ENCODE measurements around the gene ELAC1. TPM values are rescaled to one million over a fixed set of nuclear protein-coding genes. Genes with fewer than 3 reads are reported as not detected.

The ELAC1 gene
- total RNA-seq, 1 experiment from 2014 or later = 4.0 TPM

DNA sequence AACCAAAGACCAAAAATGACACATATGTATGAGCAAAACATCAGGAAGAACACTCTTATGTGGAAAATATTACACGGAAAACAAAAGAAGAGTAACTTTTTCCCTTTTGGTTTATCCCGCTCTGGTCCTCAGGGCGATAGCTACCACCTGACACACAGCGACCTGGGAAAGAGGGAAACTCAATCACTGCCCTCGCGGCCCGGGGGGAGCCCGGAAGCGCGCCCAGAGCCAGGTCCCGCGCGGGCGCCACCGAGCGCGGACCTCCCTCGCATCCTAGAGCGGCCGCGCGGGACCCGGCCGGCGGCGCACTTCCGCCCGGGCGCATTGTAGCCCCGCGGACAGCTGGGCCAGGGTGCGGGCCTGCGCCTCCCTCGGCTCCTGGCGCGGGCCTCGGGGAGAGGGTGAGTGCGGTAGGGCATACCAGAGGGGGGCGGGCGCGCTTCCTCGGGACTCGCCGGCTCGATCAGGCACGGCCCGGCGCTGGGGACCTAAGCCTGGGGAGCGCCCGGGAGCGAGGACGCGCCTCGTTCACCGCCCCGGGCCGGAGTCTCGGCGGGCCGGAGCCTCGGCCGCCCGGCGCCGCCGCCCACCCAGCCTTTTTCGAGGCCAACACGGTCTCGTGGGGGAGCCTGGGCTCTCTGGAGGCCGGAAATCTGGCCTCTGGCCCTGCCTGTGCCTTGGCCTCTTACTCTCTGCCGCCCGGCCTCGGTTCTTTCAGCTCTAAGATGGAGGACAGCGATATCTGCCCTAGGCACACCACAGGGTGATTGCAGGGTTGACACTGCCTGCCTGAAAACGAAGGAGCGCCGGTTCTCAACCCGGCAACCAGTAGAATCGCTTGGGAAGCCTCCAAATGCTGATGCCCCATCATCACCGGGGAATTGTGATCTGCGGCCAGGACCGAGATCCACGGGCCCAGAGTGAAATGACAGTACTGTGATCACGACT lies at the start of gene ELAC1 (continued):
- TF ChIP-seq, protein P1, sequence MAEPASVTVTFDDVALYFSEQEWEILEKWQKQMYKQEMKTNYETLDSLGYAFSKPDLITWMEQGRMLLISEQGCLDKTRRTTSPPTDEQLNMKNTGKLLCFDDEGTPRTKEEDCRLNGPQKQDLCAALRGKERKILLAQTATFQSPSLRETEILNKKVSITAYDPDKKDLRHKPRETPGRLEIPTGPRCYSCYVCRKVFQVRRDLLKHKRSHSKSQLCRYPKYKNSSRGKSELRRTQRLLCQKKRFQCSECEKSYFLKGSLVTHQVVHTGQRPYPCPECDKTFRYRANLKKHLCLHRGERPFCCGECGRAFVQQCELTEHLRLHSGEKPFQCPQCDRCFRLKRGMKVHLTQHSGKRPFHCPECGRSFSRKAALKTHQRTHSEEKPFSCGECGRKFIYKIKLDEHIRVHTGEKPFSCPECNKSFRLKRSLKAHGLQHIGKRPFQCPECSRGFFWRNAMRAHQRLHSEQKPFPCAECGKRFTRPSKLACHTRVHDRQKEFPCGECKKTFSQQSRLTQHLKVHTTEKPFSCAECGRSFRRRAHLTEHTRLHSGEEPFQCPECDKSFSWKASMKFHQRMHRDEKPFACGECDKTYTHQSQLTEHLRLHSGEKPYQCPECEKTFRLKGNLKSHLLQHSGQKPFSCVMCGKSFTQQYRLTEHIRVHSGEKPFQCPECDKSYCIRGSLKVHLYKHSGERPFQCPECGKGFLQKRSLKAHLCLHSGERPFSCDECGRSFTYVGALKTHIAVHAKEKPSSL (CRISPR knock-in tag; conservative IDR thresholded peaks at IDR 0.05) = no peak
- no peak for TF ChIP-seq FOXJ3 (CRISPR knock-in tag; IDR thresholded peaks at IDR 0.05; ENCODE audit: borderline replicate concordance)
- TF ChIP-seq ELF4 (CRISPR knock-in tag; IDR thresholded peaks at IDR 0.05; ENCODE audit: low read depth) = peak; percentile 69; the same call in 1 of the 2 replicates
- TF ChIP-seq ATF1 (CRISPR knock-in tag; IDR thresholded peaks at IDR 0.05) = no peak
- peak; percentile 46; the same call in 1 of the 2 replicates for TF ChIP-seq GABPB1 (CRISPR knock-in tag; IDR thresholded peaks at IDR 0.05)
- no peak for TF ChIP-seq GRHL2 (CRISPR knock-in tag; IDR thresholded peaks at IDR 0.05; ENCODE audit: insufficient replicate concordance, severe bottlenecking)
- TF ChIP-seq TEAD4 (CRISPR knock-in tag; IDR thresholded peaks at IDR 0.05) = peak; percentile 17; the same call in 1 of the 2 replicates
- TF ChIP-seq, protein P2, sequence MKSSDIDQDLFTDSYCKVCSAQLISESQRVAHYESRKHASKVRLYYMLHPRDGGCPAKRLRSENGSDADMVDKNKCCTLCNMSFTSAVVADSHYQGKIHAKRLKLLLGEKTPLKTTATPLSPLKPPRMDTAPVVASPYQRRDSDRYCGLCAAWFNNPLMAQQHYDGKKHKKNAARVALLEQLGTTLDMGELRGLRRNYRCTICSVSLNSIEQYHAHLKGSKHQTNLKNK (CRISPR knock-in tag; IDR thresholded peaks at IDR 0.05) = no peak
- peak; percentile 81; the same call in 1 of the 2 replicates for TF ChIP-seq NR3C1 (CRISPR knock-in tag; conservative IDR thresholded peaks at IDR 0.05; ENCODE audit: low read depth)
- peak; percentile 59 for TF ChIP-seq ZNF423 (CRISPR knock-in tag; IDR thresholded peaks at IDR 0.05)
- peak; percentile 16; the same call in 1 of the 2 replicates for TF ChIP-seq ZNF219 (CRISPR knock-in tag; IDR thresholded peaks at IDR 0.05; ENCODE audit: borderline replicate concordance)
- TF ChIP-seq, protein P3, sequence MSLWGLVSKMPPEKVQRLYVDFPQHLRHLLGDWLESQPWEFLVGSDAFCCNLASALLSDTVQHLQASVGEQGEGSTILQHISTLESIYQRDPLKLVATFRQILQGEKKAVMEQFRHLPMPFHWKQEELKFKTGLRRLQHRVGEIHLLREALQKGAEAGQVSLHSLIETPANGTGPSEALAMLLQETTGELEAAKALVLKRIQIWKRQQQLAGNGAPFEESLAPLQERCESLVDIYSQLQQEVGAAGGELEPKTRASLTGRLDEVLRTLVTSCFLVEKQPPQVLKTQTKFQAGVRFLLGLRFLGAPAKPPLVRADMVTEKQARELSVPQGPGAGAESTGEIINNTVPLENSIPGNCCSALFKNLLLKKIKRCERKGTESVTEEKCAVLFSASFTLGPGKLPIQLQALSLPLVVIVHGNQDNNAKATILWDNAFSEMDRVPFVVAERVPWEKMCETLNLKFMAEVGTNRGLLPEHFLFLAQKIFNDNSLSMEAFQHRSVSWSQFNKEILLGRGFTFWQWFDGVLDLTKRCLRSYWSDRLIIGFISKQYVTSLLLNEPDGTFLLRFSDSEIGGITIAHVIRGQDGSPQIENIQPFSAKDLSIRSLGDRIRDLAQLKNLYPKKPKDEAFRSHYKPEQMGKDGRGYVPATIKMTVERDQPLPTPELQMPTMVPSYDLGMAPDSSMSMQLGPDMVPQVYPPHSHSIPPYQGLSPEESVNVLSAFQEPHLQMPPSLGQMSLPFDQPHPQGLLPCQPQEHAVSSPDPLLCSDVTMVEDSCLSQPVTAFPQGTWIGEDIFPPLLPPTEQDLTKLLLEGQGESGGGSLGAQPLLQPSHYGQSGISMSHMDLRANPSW (CRISPR knock-in tag; conservative IDR thresholded peaks at IDR 0.05; ENCODE audit: low read depth) = no peak
- TF ChIP-seq ZBTB21 (CRISPR knock-in tag; IDR thresholded peaks at IDR 0.05; ENCODE audit: borderline replicate concordance) = 0 out of 2 replicates have a peak, but pooled peaks have one; percentile 25
- TF ChIP-seq, protein P4, sequence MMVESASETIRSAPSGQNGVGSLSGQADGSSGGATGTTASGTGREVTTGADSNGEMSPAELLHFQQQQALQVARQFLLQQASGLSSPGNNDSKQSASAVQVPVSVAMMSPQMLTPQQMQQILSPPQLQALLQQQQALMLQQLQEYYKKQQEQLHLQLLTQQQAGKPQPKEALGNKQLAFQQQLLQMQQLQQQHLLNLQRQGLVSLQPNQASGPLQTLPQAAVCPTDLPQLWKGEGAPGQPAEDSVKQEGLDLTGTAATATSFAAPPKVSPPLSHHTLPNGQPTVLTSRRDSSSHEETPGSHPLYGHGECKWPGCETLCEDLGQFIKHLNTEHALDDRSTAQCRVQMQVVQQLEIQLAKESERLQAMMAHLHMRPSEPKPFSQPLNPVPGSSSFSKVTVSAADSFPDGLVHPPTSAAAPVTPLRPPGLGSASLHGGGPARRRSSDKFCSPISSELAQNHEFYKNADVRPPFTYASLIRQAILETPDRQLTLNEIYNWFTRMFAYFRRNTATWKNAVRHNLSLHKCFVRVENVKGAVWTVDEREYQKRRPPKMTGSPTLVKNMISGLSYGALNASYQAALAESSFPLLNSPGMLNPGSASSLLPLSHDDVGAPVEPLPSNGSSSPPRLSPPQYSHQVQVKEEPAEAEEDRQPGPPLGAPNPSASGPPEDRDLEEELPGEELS (CRISPR knock-in tag; IDR thresholded peaks at IDR 0.05) = peak; percentile 82
- TF ChIP-seq ESRRA (CRISPR knock-in tag; IDR thresholded peaks at IDR 0.05; ENCODE audit: borderline replicate concordance) = peak; percentile 66; the same call in 1 of the 2 replicates
- peak; percentile 86 for TF ChIP-seq TP53 (CRISPR knock-in tag; IDR thresholded peaks at IDR 0.05)
- TF ChIP-seq RELA (CRISPR knock-in tag; IDR thresholded peaks at IDR 0.05; ENCODE audit: borderline replicate concordance) = peak; percentile 45; the same call in 1 of the 2 replicates
- peak; percentile 80; the same call in 1 of the 2 replicates for TF ChIP-seq CBFB (CRISPR knock-in tag; IDR thresholded peaks at IDR 0.05; ENCODE audit: low read depth)
- TF ChIP-seq KAT7 (CRISPR knock-in tag; IDR thresholded peaks at IDR 0.05; ENCODE audit: borderline replicate concordance) = no peak
- TF ChIP-seq NFYB (CRISPR knock-in tag; conservative IDR thresholded peaks at IDR 0.05; ENCODE audit: low read depth) = 0 out of 2 replicates have a peak, but pooled peaks have one; percentile 16
- TF ChIP-seq, protein P5, sequence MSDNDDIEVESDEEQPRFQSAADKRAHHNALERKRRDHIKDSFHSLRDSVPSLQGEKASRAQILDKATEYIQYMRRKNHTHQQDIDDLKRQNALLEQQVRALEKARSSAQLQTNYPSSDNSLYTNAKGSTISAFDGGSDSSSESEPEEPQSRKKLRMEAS (CRISPR knock-in tag; IDR thresholded peaks at IDR 0.05) = no peak
- no peak for TF ChIP-seq TEAD1 (CRISPR knock-in tag; IDR thresholded peaks at IDR 0.05)
- peak; percentile 82; the same call in 1 of the 2 replicates for TF ChIP-seq ZNF416 (CRISPR knock-in tag; IDR thresholded peaks at IDR 0.05)
- peak; percentile 72; the same call in 1 of the 2 replicates for TF ChIP-seq FOXP1 (CRISPR knock-in tag; IDR thresholded peaks at IDR 0.05; ENCODE audit: borderline replicate concordance)
- TF ChIP-seq, protein P6, sequence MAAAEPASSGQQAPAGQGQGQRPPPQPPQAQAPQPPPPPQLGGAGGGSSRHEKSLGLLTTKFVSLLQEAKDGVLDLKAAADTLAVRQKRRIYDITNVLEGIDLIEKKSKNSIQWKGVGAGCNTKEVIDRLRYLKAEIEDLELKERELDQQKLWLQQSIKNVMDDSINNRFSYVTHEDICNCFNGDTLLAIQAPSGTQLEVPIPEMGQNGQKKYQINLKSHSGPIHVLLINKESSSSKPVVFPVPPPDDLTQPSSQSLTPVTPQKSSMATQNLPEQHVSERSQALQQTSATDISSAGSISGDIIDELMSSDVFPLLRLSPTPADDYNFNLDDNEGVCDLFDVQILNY (CRISPR knock-in tag; IDR thresholded peaks at IDR 0.05) = peak; percentile 81; the same call in 1 of the 2 replicates
- peak; percentile 71; the same call in 1 of the 2 replicates for TF ChIP-seq JUN (CRISPR knock-in tag; IDR thresholded peaks at IDR 0.05)
- TF ChIP-seq TCF7 (CRISPR knock-in tag; IDR thresholded peaks at IDR 0.05; ENCODE audit: low read depth) = 0 out of 2 replicates have a peak, but pooled peaks have one; percentile 43
